ENCODE measurements around the gene CNGB1. TPM values are rescaled to one million over a fixed set of nuclear protein-coding genes. Genes with fewer than 3 reads are reported as not detected.
"Not testable (repeated sequence)": the region's sequence is repeated elsewhere in the genome, so short reads cannot be mapped to it uniquely, and the experiment has no call there.

Gene CNGB1
- total RNA-seq, 1 donor from 2014 or later, result not detected

GRCh38 chr16:57944970-57945739, 25.8 kb downstream of the CNGB1 start:
- Mint-ChIP-seq H3K27me3 (ENCODE audit: unreplicated experiment) (peaks cover 3% of the 10 kb centered on the region), H3K36me3 (ENCODE audit: low read depth, unreplicated experiment) (no peaks in the 10 kb centered on the region), H3K4me1 (ENCODE audit: unreplicated experiment) (no peaks in the 10 kb centered on the region), H3K9me3 (ENCODE audit: unreplicated experiment) (no peaks in the 10 kb centered on the region), H3K27ac (ENCODE audit: unreplicated experiment) (no peak overlapping the region), H3K4me3 (ENCODE audit: unreplicated experiment) (no peak overlapping the region)
- TF ChIP-seq CTCF (IDR thresholded peaks at IDR 0.05; ENCODE audit: unreplicated experiment), result no peak
- DNase-seq (ENCODE audit: low spot score), result no peak

- DNase-seq (ENCODE audit: low spot score); H3K9me3 Mint-ChIP-seq (ENCODE audit: unreplicated experiment); H3K27ac Mint-ChIP-seq (ENCODE audit: unreplicated experiment); H3K36me3 Mint-ChIP-seq (ENCODE audit: low read depth, unreplicated experiment); H3K4me1 Mint-ChIP-seq (ENCODE audit: unreplicated experiment); H3K27me3 Mint-ChIP-seq (ENCODE audit: unreplicated experiment); H3K4me3 Mint-ChIP-seq (ENCODE audit: unreplicated experiment): not testable (repeated sequence)
Observed at GRCh38 chr16:57943381-57943780, 27.5 kb downstream of the CNGB1 start.

- not testable (repeated sequence) for H3K9me3 Mint-ChIP-seq (ENCODE audit: unreplicated experiment); H3K27me3 Mint-ChIP-seq (ENCODE audit: unreplicated experiment); H3K4me1 Mint-ChIP-seq (ENCODE audit: unreplicated experiment); H3K4me3 Mint-ChIP-seq (ENCODE audit: unreplicated experiment); H3K36me3 Mint-ChIP-seq (ENCODE audit: low read depth, unreplicated experiment); DNase-seq (ENCODE audit: low spot score); H3K27ac Mint-ChIP-seq (ENCODE audit: unreplicated experiment)
Observed at GRCh38 chr16:57941901-57942300, 29.0 kb downstream of the CNGB1 start.

- DNase-seq (ENCODE audit: low spot score), result no peak
- Mint-ChIP-seq H3K9me3 (ENCODE audit: unreplicated experiment) (no peaks in the 10 kb centered on the region), H3K27me3 (ENCODE audit: unreplicated experiment) (peaks cover 3% of the 10 kb centered on the region), H3K4me3 (ENCODE audit: unreplicated experiment) (no peak overlapping the region), H3K4me1 (ENCODE audit: unreplicated experiment) (no peaks in the 10 kb centered on the region), H3K27ac (ENCODE audit: unreplicated experiment) (no peak overlapping the region), H3K36me3 (ENCODE audit: low read depth, unreplicated experiment) (no peaks in the 10 kb centered on the region)
- no peak for TF ChIP-seq CTCF (IDR thresholded peaks at IDR 0.05; ENCODE audit: unreplicated experiment)
Observed at GRCh38 chr16:57941016-57941664, 29.8 kb downstream of the CNGB1 start.

- Mint-ChIP-seq H3K4me3 (ENCODE audit: unreplicated experiment) (no peak overlapping the region), H3K27me3 (ENCODE audit: unreplicated experiment) (peaks cover 3% of the 10 kb centered on the region), H3K9me3 (ENCODE audit: unreplicated experiment) (no peaks in the 10 kb centered on the region), H3K4me1 (ENCODE audit: unreplicated experiment) (no peaks in the 10 kb centered on the region), H3K36me3 (ENCODE audit: low read depth, unreplicated experiment) (no peaks in the 10 kb centered on the region), H3K27ac (ENCODE audit: unreplicated experiment) (no peak overlapping the region)
- TF ChIP-seq CTCF (IDR thresholded peaks at IDR 0.05; ENCODE audit: unreplicated experiment), result no peak
- DNase-seq (ENCODE audit: low spot score), result no peak
Observed at GRCh38 chr16:57940382-57940966, 30.5 kb downstream of the CNGB1 start.

GRCh38 chr16:57939872-57940224, 31.1 kb downstream of the CNGB1 start:
- H3K27ac Mint-ChIP-seq (ENCODE audit: unreplicated experiment), result no peak overlapping the region
- peaks cover 3% of the 10 kb centered on the region for H3K27me3 Mint-ChIP-seq (ENCODE audit: unreplicated experiment)
- no peaks in the 10 kb centered on the region for H3K36me3 Mint-ChIP-seq (ENCODE audit: low read depth, unreplicated experiment)
- no peaks in the 10 kb centered on the region for H3K4me1 Mint-ChIP-seq (ENCODE audit: unreplicated experiment)
- DNase-seq (ENCODE audit: low spot score), result no peak
- no peaks in the 10 kb centered on the region for H3K9me3 Mint-ChIP-seq (ENCODE audit: unreplicated experiment)
- no peak overlapping the region for H3K4me3 Mint-ChIP-seq (ENCODE audit: unreplicated experiment)
- no peak for TF ChIP-seq CTCF (IDR thresholded peaks at IDR 0.05; ENCODE audit: unreplicated experiment)
